ENCODE results near the gene ALKBH5. TPM values are rescaled to one million over a fixed set of nuclear protein-coding genes. Genes with fewer than 3 reads are reported as not detected.

ALKBH5 gene
- polyA plus RNA-seq, 2 of the 4 experiments (the other 2 are of a cell fraction): 57.9 to 105 TPM

- FAIRE-seq (no peak), DNase-seq (ENCODE audit: low read depth in 1 of 2, low spot score in 1 of 2) (no peak), ATAC-seq (no peak)
- 94% methylated on average over 18 of the region's 18 CpGs for WGBS (ENCODE audit: missing lambda C conversion rate)
- Histone ChIP-seq H3K4me2 (no peak overlapping the region), H3K27ac (no peak overlapping the region), H3K9me3 (no peaks in the 10 kb centered on the region), H3K4me3 (no peak overlapping the region), H3K4me1 (peaks cover 6% of the 10 kb centered on the region; the same call in 1 of the 3 replicates)
- TF ChIP-seq NFE2L2 (conservative IDR thresholded peaks at IDR 0.05; ENCODE audit: low read length) (no peak), SMC3 (IDR thresholded peaks at IDR 0.05) (no peak), ZNF302 (CRISPR knock-in tag; IDR thresholded peaks at IDR 0.05) (no peak), TP53 (CRISPR knock-in tag; IDR thresholded peaks at IDR 0.05) (no peak), HDAC2 (IDR thresholded peaks at IDR 0.05) (no peak), ELK1 (IDR thresholded peaks at IDR 0.05; ENCODE audit: low read depth, low read length) (no peak), CHD2 (IDR thresholded peaks at IDR 0.05; ENCODE audit: low read length, partially characterized antibody) (no peak), HEYL (CRISPR knock-in tag; IDR thresholded peaks at IDR 0.05) (no peak), PHF8 (IDR thresholded peaks at IDR 0.05; ENCODE audit: borderline replicate concordance, low read depth) (no peak), ZSCAN20 (CRISPR knock-in tag; IDR thresholded peaks at IDR 0.05) (no peak)
- ChIA-PET CTCF (interaction anchor here (1.1 to 12.1 kb wide), 2 partner anchors 11 to 21 kb away, joined by 3 to 103 read pairs; no protein-coding TSS in a partner anchor), POLR2A (no interaction called here)
Measured at GRCh38 chr17:18238299-18238698, 54.7 kb downstream of the ALKBH5 start.

GRCh38 chr17:18240449-18240848 lies 56.8 kb downstream of the ALKBH5 start:
- 95% methylated on average over 17 of the region's 19 CpGs for WGBS (ENCODE audit: missing lambda C conversion rate)
- ATAC-seq (no peak), FAIRE-seq (no peak), DNase-seq (ENCODE audit: low read depth in 1 of 2, low spot score in 1 of 2) (no peak)
- no peaks in the 10 kb centered on the region for H3K9me3 ChIP-seq
- CTCF ChIA-PET: interaction anchor here (0.9 to 12.1 kb wide), 2 partner anchors 9 to 386 kb away, joined by 3 to 103 read pairs; no protein-coding TSS in a partner anchor
- POLR2A ChIA-PET: no interaction called here
- peaks cover 4% of the 10 kb centered on the region; the same call in 1 of the 3 replicates for H3K4me1 ChIP-seq
- H3K4me3 ChIP-seq: no peak overlapping the region
- H3K4me2 ChIP-seq: no peak overlapping the region
- TF ChIP-seq ESRRA (IDR thresholded peaks at IDR 0.05; ENCODE audit: borderline replicate concordance, low read length) (no peak), ELK1 (IDR thresholded peaks at IDR 0.05; ENCODE audit: low read depth, low read length) (no peak), ATOH8 (CRISPR knock-in tag; IDR thresholded peaks at IDR 0.05; ENCODE audit: low read depth) (no peak), RARB (CRISPR knock-in tag; IDR thresholded peaks at IDR 0.05) (no peak), ZNF302 (CRISPR knock-in tag; IDR thresholded peaks at IDR 0.05) (no peak), PBX3 (IDR thresholded peaks at IDR 0.05) (no peak), KDM5A (IDR thresholded peaks at IDR 0.05) (no peak), MAX (IDR thresholded peaks at IDR 0.05) (no peak), SREBF2 (IDR thresholded peaks at IDR 0.05) (no peak), CEBPB (IDR thresholded peaks at IDR 0.05) (no peak), ZSCAN20 (CRISPR knock-in tag; IDR thresholded peaks at IDR 0.05) (no peak), HOXB13 (CRISPR knock-in tag; IDR thresholded peaks at IDR 0.05; ENCODE audit: low read depth) (no peak), SMC3 (IDR thresholded peaks at IDR 0.05) (no peak), EP300 (IDR thresholded peaks at IDR 0.05) (no peak), CHD2 (IDR thresholded peaks at IDR 0.05; ENCODE audit: low read length, partially characterized antibody) (no peak), RNF2 (IDR thresholded peaks at IDR 0.05; ENCODE audit: borderline replicate concordance, low read depth) (no peak), USF2 (IDR thresholded peaks at IDR 0.05) (no peak), POLR2A (IDR thresholded peaks at IDR 0.05; ENCODE audit: low read length) (no peak)
- H3K27ac ChIP-seq: no peak overlapping the region
